B cell (primary cell): ENCODE measurements around the gene JAKMIP2. TPM values are rescaled to one million over a fixed set of nuclear protein-coding genes. Genes with fewer than 3 reads are reported as not detected.

Experiments
- ATAC-seq: fragments of 200-7000 bp; cut with Tn5 transposase; one replicate; pipeline ENCODE4 v1.10.0; 2021; ENCODE audit warnings: low read depth, mild to moderate bottlenecking, moderate number of reproducible peaks, moderate library complexity
- CTCF ChIA-PET: fragments of 350-600 bp; sonication (Branson Sonifier 250); formaldehyde crosslinking; loops from one replicate; lab custom pipeline; 2021; ENCODE audit warnings: antibody characterized with exemption, inconsistent platforms; lab: Charles Lee
- POLR2A ChIA-PET: fragments of 350-600 bp; sonication (Branson Sonifier 250); formaldehyde crosslinking; loops from one replicate; lab custom pipeline; 2021; ENCODE audit warnings: antibody characterized with exemption; lab: Charles Lee
- DNase-seq: peaks from one replicate; pipeline ENCODE4 v3.0.0; 2013
- H2AFZ ChIP-seq: 2 replicates; pipeline ENCODE4 v1.6.1; 2012; ENCODE audit warnings: mild to moderate bottlenecking, low read depth, low read length; ENCODE audit not compliant: insufficient read depth, poor library complexity, severe bottlenecking
- H3K27ac ChIP-seq, 2 donors: 1 replicate in 1 of 2; 2 replicates in 1 of 2; pipeline ENCODE4 v1.5.1; 2012 to 2013; ENCODE audit warnings: low read length in 2 of 2, mild to moderate bottlenecking in 2 of 2, moderate library complexity in 1 of 2
- H3K27me3 ChIP-seq, 4 experiments: fragments of 200-600 bp in 1 of 4; sonication (generic) in 1 of 4; replicated peaks in 1 of 4; 1 replicate in 2 of 4; 2 replicates in 2 of 4; pipeline versions ENCODE4 v1.6.1 to v1.7.0; 2013 to 2016; ENCODE audit warnings: low read length in 3 of 4, mild to moderate bottlenecking in 2 of 4, mixed read lengths in 1 of 4, moderate library complexity in 1 of 4; ENCODE audit not compliant: insufficient read depth in 4 of 4, control insufficient read depth in 3 of 4; ENCODE audit errors: control extremely low read depth in 1 of 4
- H3K36me3 ChIP-seq, 2 experiments: replicated peaks in 1 of 2; 1 replicate in 1 of 2; 2 replicates in 1 of 2; pipeline versions ENCODE4 v1.6.1 to v1.7.1; 2013; ENCODE audit warnings: low read length in 1 of 2; ENCODE audit not compliant: insufficient read depth in 2 of 2, control insufficient read depth in 1 of 2; ENCODE audit errors: control extremely low read depth in 1 of 2, extremely low read depth in 1 of 2
- H3K4me1 ChIP-seq, 2 donors: fragments of 200-600 bp in 1 of 2; sonication (generic) in 1 of 2; 1 replicate in 1 of 2; 2 replicates in 1 of 2; pipeline versions ENCODE4 v1.5.1 to v1.6.1; 2013 to 2017; ENCODE audit warnings: low read length in 2 of 2; ENCODE audit not compliant: control insufficient read depth in 2 of 2, insufficient read depth in 2 of 2
- H3K4me2 ChIP-seq: replicated peaks from 2 replicates; pipeline ENCODE3; 2012; ENCODE audit warnings: mild to moderate bottlenecking, low read depth, low read length; ENCODE audit not compliant: poor library complexity, severe bottlenecking
- H3K4me3 ChIP-seq, 5 experiments: fragments of 200-600 bp in 1 of 5; sonication (generic) in 1 of 5; 1 replicate in 3 of 5; 2 replicates in 2 of 5; pipeline versions ENCODE4 v1.5.1 to v1.7.0; 2011 to 2016; ENCODE audit warnings: low read length in 4 of 5, mild to moderate bottlenecking in 4 of 5, low read depth in 2 of 5, control low read depth in 1 of 5, moderate library complexity in 1 of 5; ENCODE audit not compliant: insufficient read depth in 1 of 5; ENCODE audit errors: control extremely low read depth in 1 of 5, extremely low read depth in 1 of 5
- H3K79me2 ChIP-seq: fragments of 200-600 bp; sonication (generic); one replicate; pipeline ENCODE4 v1.6.0; 2016; ENCODE audit warnings: low read length; ENCODE audit not compliant: control insufficient read depth, insufficient read depth
- H3K9ac ChIP-seq: fragments of 200-600 bp; sonication (generic); 2 replicates; pipeline ENCODE4 v1.6.1; 2017; ENCODE audit warnings: mild to moderate bottlenecking, low read length, moderate library complexity
- H3K9me3 ChIP-seq, 3 donors: one replicate each; pipeline versions ENCODE4 v1.6.1 to v1.7.1; 2013; ENCODE audit warnings: low read length in 2 of 3; ENCODE audit not compliant: control insufficient read depth in 2 of 3, insufficient read depth in 1 of 3; ENCODE audit errors: control extremely low read depth in 1 of 3
- H4K20me1 ChIP-seq: 2 replicates; pipeline ENCODE4 v1.6.0; 2012; ENCODE audit warnings: mild to moderate bottlenecking, low read length; ENCODE audit not compliant: insufficient read depth, control insufficient read depth, poor library complexity, severe bottlenecking
- H3K27ac Mint-ChIP-seq: one replicate; pipeline ENCODE4 v1.8.0; 2021; ENCODE audit warnings: mixed read lengths
- H3K27me3 Mint-ChIP-seq: one replicate; pipeline ENCODE4 v1.8.0; 2021; ENCODE audit warnings: mixed read lengths
- H3K4me1 Mint-ChIP-seq: one replicate; pipeline ENCODE4 v1.8.0; 2021; ENCODE audit warnings: mixed read lengths
- H3K4me3 Mint-ChIP-seq: one replicate; pipeline ENCODE4 v1.8.0; 2021; ENCODE audit warnings: mixed read lengths
- H3K9me3 Mint-ChIP-seq: one replicate; pipeline ENCODE4 v1.8.0; 2022; ENCODE audit warnings: mixed read lengths; ENCODE audit not compliant: insufficient read depth
- EZH2 ChIP-seq: IDR thresholded peaks from 2 replicates; pipeline ENCODE4 v1.6.1; 2012; ENCODE audit warnings: borderline replicate concordance, low read depth, mild to moderate bottlenecking, moderate library complexity, low read length; ENCODE audit not compliant: insufficient read depth, poor library complexity, severe bottlenecking
- WGBS: methylation state at CpG from one replicate; pipeline ENCODE4 v1.1.5; 2013; ENCODE audit warnings: missing lambda C conversion rate; ENCODE audit not compliant: insufficient coverage; 5-methylcytosine and 5-hydroxymethylcytosine counted together
- intact Hi-C: fragments of 100-400 bp; cut with micrococcal nuclease; formaldehyde crosslinking; loops from one replicate; pipeline ENCODE4 v1.10.0; 2022
- polyA plus RNA-seq: library from polyadenylated mRNA; depleted of rRNA; stranded (reverse); fragments of >200 nt; gene quantifications from 2 replicates; pipeline ENCODE4 v1.2.3, GENCODE V29; 2012
- total RNA-seq, 2 donors: library from RNA; stranded (reverse); fragments of 120-200 nt in 1 of 2; gene quantifications; 1 replicate in 1 of 2; 2 replicates in 1 of 2; pipeline versions ENCODE4 v1.2.3 to v1.2.4, GENCODE V29; 2013 to 2022
- TF ChIP-seq, protein P1 (sequence below): fragments of 200-600 bp; IDR thresholded peaks from one replicate; pipeline ENCODE4 v1.8.0; 2022; ENCODE audit warnings: antibody characterized with exemption, mild to moderate bottlenecking

Gene JAKMIP2
- total and polyA plus RNA-seq, 2 donors (not counting 1 experiment from before 2014, with no cell fraction given) = 0.24 to 4.1 TPM

DNA sequence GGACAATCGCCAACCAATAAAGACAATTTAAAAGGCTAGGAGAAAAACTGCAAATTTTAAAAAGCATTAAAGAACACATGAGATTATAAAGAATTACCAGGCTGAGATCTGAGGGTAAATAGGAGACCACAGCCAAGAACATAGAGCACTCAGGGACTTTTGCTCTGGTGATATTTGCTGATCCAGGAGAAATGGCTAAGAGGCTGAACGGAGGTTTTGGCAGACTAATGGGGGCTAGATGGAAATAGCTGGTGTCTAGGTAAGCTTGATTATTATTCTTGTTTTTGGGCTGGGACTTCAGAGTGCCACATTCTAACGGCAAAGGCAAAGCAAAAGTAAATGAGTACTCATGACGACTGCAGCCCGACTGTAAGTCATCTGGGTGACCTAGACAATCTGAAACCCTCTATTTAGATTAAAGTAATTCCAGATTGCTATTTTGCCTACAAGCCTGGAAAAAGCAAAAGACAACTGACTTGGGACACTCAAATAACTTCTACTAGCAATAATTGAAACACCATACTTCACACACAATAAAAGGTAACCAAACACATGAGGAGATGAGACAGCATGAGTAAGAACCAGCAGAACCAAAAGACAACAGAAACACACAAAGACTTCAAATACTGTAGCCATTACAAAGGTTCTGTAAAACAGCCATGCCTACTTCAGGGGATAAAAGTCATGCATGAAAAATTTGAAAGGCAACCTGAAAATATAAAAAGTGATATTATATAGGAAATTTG lies 68.8 kb downstream of the JAKMIP2 start:
- H4K20me1 ChIP-seq = no peaks in the 10 kb centered on the region
- intact Hi-C loops = no loop called here
- Mint-ChIP-seq H3K9me3 (no peaks in the 10 kb centered on the region), H3K27ac (no peak overlapping the region), H3K4me3 (peak overlapping the region; percentile 35), H3K27me3 (no peaks in the 10 kb centered on the region), H3K4me1 (peaks cover 4% of the 10 kb centered on the region)
- no peak overlapping the region for H3K4me3 ChIP-seq
- no peaks in the 10 kb centered on the region for H3K79me2 ChIP-seq
- peak overlapping the region; percentile 17 for H2AFZ ChIP-seq
- H3K27ac ChIP-seq = no peak overlapping the region
- no peak overlapping the region for H3K4me2 ChIP-seq
- H3K36me3 ChIP-seq = no peaks in the 10 kb centered on the region
- H3K4me1 ChIP-seq = no peaks in the 10 kb centered on the region
- ChIA-PET CTCF (no interaction called here), POLR2A (no interaction called here)
- no peak for TF ChIP-seq EZH2
- TF ChIP-seq, protein P1, sequence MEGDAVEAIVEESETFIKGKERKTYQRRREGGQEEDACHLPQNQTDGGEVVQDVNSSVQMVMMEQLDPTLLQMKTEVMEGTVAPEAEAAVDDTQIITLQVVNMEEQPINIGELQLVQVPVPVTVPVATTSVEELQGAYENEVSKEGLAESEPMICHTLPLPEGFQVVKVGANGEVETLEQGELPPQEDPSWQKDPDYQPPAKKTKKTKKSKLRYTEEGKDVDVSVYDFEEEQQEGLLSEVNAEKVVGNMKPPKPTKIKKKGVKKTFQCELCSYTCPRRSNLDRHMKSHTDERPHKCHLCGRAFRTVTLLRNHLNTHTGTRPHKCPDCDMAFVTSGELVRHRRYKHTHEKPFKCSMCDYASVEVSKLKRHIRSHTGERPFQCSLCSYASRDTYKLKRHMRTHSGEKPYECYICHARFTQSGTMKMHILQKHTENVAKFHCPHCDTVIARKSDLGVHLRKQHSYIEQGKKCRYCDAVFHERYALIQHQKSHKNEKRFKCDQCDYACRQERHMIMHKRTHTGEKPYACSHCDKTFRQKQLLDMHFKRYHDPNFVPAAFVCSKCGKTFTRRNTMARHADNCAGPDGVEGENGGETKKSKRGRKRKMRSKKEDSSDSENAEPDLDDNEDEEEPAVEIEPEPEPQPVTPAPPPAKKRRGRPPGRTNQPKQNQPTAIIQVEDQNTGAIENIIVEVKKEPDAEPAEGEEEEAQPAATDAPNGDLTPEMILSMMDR = no peak
- no peaks in the 10 kb centered on the region for H3K27me3 ChIP-seq
- H3K9me3 ChIP-seq = no peaks in the 10 kb centered on the region
- 66% methylated on average over 3 of the region's 5 CpGs for WGBS
- no peak overlapping the region for H3K9ac ChIP-seq
- DNase-seq (no peak), ATAC-seq (no peak)

DNA sequence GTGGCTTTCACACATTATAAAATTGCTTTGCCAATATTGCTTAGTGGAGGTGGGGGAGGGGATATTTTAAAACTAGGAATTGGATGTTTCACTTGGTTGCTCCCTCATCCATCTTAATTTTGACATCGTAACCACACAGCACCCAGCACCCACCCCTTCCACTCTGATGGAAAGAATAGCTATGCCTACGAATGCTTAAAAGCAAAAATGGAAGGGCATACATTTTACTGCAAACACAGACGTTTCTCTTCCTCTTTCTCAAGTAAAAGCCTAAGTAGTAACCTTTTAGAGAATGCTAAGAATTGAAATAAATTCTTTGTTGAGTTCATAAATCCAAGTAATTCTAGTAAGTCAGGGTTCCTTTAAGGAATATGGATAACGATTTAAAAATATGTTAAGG lies 69.9 kb downstream of the JAKMIP2 start:
- ATAC-seq (no peak), DNase-seq (no peak)
- Mint-ChIP-seq H3K4me3 (peak overlapping the region; percentile 53), H3K27me3 (no peaks in the 10 kb centered on the region), H3K9me3 (no peaks in the 10 kb centered on the region), H3K27ac (no peak overlapping the region), H3K4me1 (peaks cover 4% of the 10 kb centered on the region)
- Histone ChIP-seq H3K27ac (no peak overlapping the region), H3K9ac (no peak overlapping the region), H2AFZ (peak overlapping the region; percentile 16), H3K36me3 (no peaks in the 10 kb centered on the region), H3K79me2 (no peaks in the 10 kb centered on the region), H3K27me3 (no peaks in the 10 kb centered on the region), H3K4me2 (peak overlapping the region; percentile 24), H3K4me1 (no peaks in the 10 kb centered on the region), H3K9me3 (no peaks in the 10 kb centered on the region), H4K20me1 (no peaks in the 10 kb centered on the region), H3K4me3 (no peak overlapping the region)
- POLR2A ChIA-PET = no interaction called here
- CTCF ChIA-PET = no interaction called here
- no CpG with 5 or more reads among the region's 4 CpGs for WGBS
- intact Hi-C loops = no loop called here
- TF ChIP-seq EZH2 = no peak
- TF ChIP-seq, protein P1 = no peak
